ENCODE data around the gene ASB13. TPM values are rescaled to one million over a fixed set of nuclear protein-coding genes. Genes with fewer than 3 reads are reported as not detected.

The ASB13 gene
- total RNA-seq, 1 experiment from 2014 or later, result 25.9 TPM

GRCh38 chr10:5630112-5630436, 36.3 kb downstream of the ASB13 start:
- POLR2A ChIA-PET, result interaction anchor here (0.6 kb wide), 1 partner anchor 184 kb away, joined by 3 read pairs; no protein-coding TSS in a partner anchor
- Histone ChIP-seq H3K27me3 (ENCODE audit: insufficient read depth, low read length) (0 out of 2 replicates have a peak, but pooled peaks cover 2% of the 10 kb centered on the region), H3K79me2 (ENCODE audit: insufficient read depth, low read length) (no peaks in the 10 kb centered on the region), H3K9me2 (ENCODE audit: insufficient read depth) (no peaks in the 10 kb centered on the region), H3K9me3 (ENCODE audit: control insufficient read depth in 1 of 2, insufficient read depth in 1 of 2, low read depth in 1 of 2, low read length in 2 of 2) (no peaks in the 10 kb centered on the region), H3K27ac (ENCODE audit: low read depth, low read length) (no peak overlapping the region), H2AFZ (ENCODE audit: low read depth, low read length, poor library complexity, severe bottlenecking) (peak overlapping the region; percentile 55), H4K20me1 (ENCODE audit: insufficient read depth) (no peaks in the 10 kb centered on the region), H3K4me1 (ENCODE audit: control insufficient read depth in 1 of 2, insufficient read depth in 2 of 2, low read length in 2 of 2) (peaks cover 7 to 15% of the 10 kb centered on the region in 2 experiments; a peak in 3 of 4 replicates), H3K4me2 (ENCODE audit: low read length) (no peak overlapping the region), H3K9ac (ENCODE audit: low read length) (no peak overlapping the region), H3K36me3 (ENCODE audit: control insufficient read depth in 1 of 2, insufficient read depth in 2 of 2, low read length in 2 of 2) (no peaks in the 10 kb centered on the region), H3K4me3 (replicated peaks in 1 of 2; ENCODE audit: low read depth in 1 of 2, low read length in 2 of 2) (no peak overlapping the region)
- CTCF ChIA-PET, result interaction anchor here (0.6 to 2.0 kb wide), 17 partner anchors 9 to 804 kb away, joined by 3 to 10 read pairs (median 4); partner anchors contain the start of genes AKR1E2 and TASOR2
- intact Hi-C loops (cut with micrococcal nuclease), result loop anchor here (5.0 kb wide), 1 partner anchor 242 kb away; no protein-coding TSS in a partner anchor
- ATAC-seq (no peak), DNase-seq (ENCODE audit: low read depth, low spot score) (no peak)
- RAD21 ChIA-PET (ENCODE audit: low non-redundant PET in 1 of 2, low total read pairs in 2 of 2, uncharacterized antibody in 2 of 2, unreplicated experiment in 2 of 2), result no interaction called here
- no TSS peak for BruUV-seq (replicated peaks)
- no peak for TF ChIP-seq SIN3A (IDR thresholded peaks at IDR 0.05; ENCODE audit: low read depth)
- TF ChIP-seq RAD21 (IDR thresholded peaks at IDR 0.05; ENCODE audit: low read depth), result no peak
- TF ChIP-seq SRF (IDR thresholded peaks at IDR 0.05; ENCODE audit: low read depth), result no peak
- no peak for TF ChIP-seq CBX3 (IDR thresholded peaks at IDR 0.05; ENCODE audit: low read depth)
- no peak for TF ChIP-seq YY1 (IDR thresholded peaks at IDR 0.05; ENCODE audit: extremely low read depth, insufficient replicate concordance, low read depth, low read length)
- TF ChIP-seq EZH2phosphoT487 (IDR thresholded peaks at IDR 0.05; ENCODE audit: borderline replicate concordance), result no peak

GRCh38 chr10:5629303-5630111, 36.9 kb downstream of the ASB13 start:
- peak overlapping the region; percentile 33; the same call in 1 of the 2 replicates for H3K4me2 ChIP-seq (ENCODE audit: low read length)
- H3K79me2 ChIP-seq (ENCODE audit: insufficient read depth, low read length), result no peaks in the 10 kb centered on the region
- H2AFZ ChIP-seq (ENCODE audit: low read depth, low read length, poor library complexity, severe bottlenecking), result peak overlapping the region; percentile 55
- no peak overlapping the region for H3K9ac ChIP-seq (ENCODE audit: low read length)
- 0 out of 2 replicates have a peak, but pooled peaks cover 2% of the 10 kb centered on the region for H3K27me3 ChIP-seq (ENCODE audit: insufficient read depth, low read length)
- intact Hi-C loops (cut with micrococcal nuclease), result loop anchor here (5.0 to 10.0 kb wide), 2 partner anchors 243 to 815 kb away; no protein-coding TSS in a partner anchor
- DNase-seq (ENCODE audit: low read depth, low spot score) (peak; percentile 61), ATAC-seq (peak; percentile 98)
- H3K4me3 ChIP-seq (replicated peaks in 1 of 2; ENCODE audit: low read depth in 1 of 2, low read length in 2 of 2), result no peak overlapping the region
- RAD21 ChIA-PET (ENCODE audit: low non-redundant PET in 1 of 2, low total read pairs in 2 of 2, uncharacterized antibody in 2 of 2, unreplicated experiment in 2 of 2), result no interaction called here
- H3K9me2 ChIP-seq (ENCODE audit: insufficient read depth), result no peaks in the 10 kb centered on the region
- POLR2A ChIA-PET, result interaction anchor here (0.6 kb wide), 1 partner anchor 183 kb away, joined by 3 read pairs; no protein-coding TSS in a partner anchor
- H3K4me1 ChIP-seq (ENCODE audit: control insufficient read depth in 1 of 2, insufficient read depth in 2 of 2, low read length in 2 of 2), result peaks cover 7 to 15% of the 10 kb centered on the region in 2 experiments; a peak in 3 of 4 replicates
- no TSS peak for BruUV-seq (replicated peaks)
- H3K9me3 ChIP-seq (ENCODE audit: control insufficient read depth in 1 of 2, insufficient read depth in 1 of 2, low read depth in 1 of 2, low read length in 2 of 2), result no peaks in the 10 kb centered on the region
- H4K20me1 ChIP-seq (ENCODE audit: insufficient read depth), result no peaks in the 10 kb centered on the region
- no peak overlapping the region for H3K27ac ChIP-seq (ENCODE audit: low read depth, low read length)
- CTCF ChIA-PET, result interaction anchor here (0.6 to 2.0 kb wide), 17 partner anchors 9 to 803 kb away, joined by 3 to 10 read pairs (median 4); partner anchors contain the start of genes AKR1E2 and TASOR2
- TF ChIP-seq RAD21 (IDR thresholded peaks at IDR 0.05; ENCODE audit: low read depth) (peak; percentile 71), CTCF (IDR thresholded peaks at IDR 0.05 in 2 of 3, conservative IDR thresholded peaks at IDR 0.05 in 1 of 3; ENCODE audit: borderline replicate concordance in 1 of 3, insufficient read depth in 1 of 3, low read depth in 2 of 3, low read length in 2 of 3) (peak; percentile 76 to 91 (median 88)), CBX3 (IDR thresholded peaks at IDR 0.05; ENCODE audit: low read depth) (no peak), YY1 (IDR thresholded peaks at IDR 0.05; ENCODE audit: extremely low read depth, insufficient replicate concordance, low read depth, low read length) (peak; percentile 33)
- no peaks in the 10 kb centered on the region for H3K36me3 ChIP-seq (ENCODE audit: control insufficient read depth in 1 of 2, insufficient read depth in 2 of 2, low read length in 2 of 2)

Data from HCT116 (cell line).